DND-41 (cell line): ENCODE results near the gene TXNRD1.

Experiments used
- CTCF ChIP-seq: IDR thresholded peaks from 2 replicates; pipeline ENCODE4 v1.5.1; 2012; ENCODE audit warnings: borderline replicate concordance, low read length, moderate library complexity, mild to moderate bottlenecking; ENCODE audit not compliant: poor library complexity, severe bottlenecking; ENCODE audit errors: extremely low read depth
- EZH2 ChIP-seq: IDR thresholded peaks from 3 replicates; pipeline ENCODE4 v1.6.1; 2012; ENCODE audit warnings: borderline replicate concordance, low read depth, mild to moderate bottlenecking, moderate library complexity, low read length, inconsistent platforms; ENCODE audit not compliant: severe bottlenecking

DNA sequence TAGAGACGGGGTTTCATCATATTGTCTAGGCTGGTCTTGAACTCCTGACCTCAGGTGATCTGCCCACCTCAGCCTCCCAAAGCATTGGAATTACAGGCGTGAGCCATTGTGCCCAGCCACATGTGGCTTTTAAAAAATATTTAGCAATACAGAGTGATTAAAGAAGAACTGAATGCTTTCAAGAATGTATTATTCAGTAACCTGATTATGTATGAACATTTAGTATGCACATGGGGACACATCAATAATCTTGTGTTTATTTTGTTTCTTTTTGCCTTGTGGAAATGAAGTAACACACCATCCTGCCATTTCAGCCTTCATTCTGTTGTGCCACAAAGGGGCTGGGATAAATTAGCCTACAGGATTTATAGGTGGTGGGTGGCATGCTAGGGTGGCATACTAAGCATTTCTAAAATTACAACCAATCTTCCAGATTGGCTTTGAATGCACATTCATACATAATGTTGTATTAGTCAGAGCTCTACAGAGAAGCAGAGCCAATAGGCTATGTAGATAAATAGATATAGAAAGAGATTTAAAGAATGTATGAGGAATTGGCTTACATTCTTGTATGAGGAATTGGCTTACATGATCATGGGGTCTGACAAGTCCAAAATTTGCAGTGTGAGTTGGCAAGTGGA lies 25.5 kb upstream of the TXNRD1 start:
- no peak for TF ChIP-seq CTCF
- TF ChIP-seq EZH2 = no peak
